Measurements from ENCODE around the gene FUT3. TPM values are rescaled to one million over a fixed set of nuclear protein-coding genes. Genes with fewer than 3 reads are reported as not detected.

FUT3 gene
- total and polyA plus RNA-seq, 4 donors, result 1.5 to 31.4 (median 18.2) TPM

- WGBS, 2 donors, result 56 to 60% methylated on average over 37 of the region's 37 CpGs
- TF ChIP-seq, protein P1, sequence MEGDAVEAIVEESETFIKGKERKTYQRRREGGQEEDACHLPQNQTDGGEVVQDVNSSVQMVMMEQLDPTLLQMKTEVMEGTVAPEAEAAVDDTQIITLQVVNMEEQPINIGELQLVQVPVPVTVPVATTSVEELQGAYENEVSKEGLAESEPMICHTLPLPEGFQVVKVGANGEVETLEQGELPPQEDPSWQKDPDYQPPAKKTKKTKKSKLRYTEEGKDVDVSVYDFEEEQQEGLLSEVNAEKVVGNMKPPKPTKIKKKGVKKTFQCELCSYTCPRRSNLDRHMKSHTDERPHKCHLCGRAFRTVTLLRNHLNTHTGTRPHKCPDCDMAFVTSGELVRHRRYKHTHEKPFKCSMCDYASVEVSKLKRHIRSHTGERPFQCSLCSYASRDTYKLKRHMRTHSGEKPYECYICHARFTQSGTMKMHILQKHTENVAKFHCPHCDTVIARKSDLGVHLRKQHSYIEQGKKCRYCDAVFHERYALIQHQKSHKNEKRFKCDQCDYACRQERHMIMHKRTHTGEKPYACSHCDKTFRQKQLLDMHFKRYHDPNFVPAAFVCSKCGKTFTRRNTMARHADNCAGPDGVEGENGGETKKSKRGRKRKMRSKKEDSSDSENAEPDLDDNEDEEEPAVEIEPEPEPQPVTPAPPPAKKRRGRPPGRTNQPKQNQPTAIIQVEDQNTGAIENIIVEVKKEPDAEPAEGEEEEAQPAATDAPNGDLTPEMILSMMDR (IDR thresholded peaks at IDR 0.05; ENCODE audit: control extremely low read depth, extremely low read depth), result no peak
- Histone ChIP-seq H3K9me3 (ENCODE audit: control insufficient read depth in 4 of 4, insufficient read depth in 3 of 4, low read length in 3 of 4) (peaks cover 0 to 3% (median 0%) of the 10 kb centered on the region in 4 donors), H3K27ac (ENCODE audit: low read depth in 1 of 2, low read length in 1 of 2) (no peak overlapping the region), H3K9ac (ENCODE audit: insufficient read depth in 1 of 2, low read length in 2 of 2) (no peak overlapping the region), H3K27me3 (ENCODE audit: control insufficient read depth in 3 of 3, insufficient read depth in 3 of 3, low read length in 2 of 3) (peaks cover 0 to 8% (median 3%) of the 10 kb centered on the region in 3 donors), H3K4me3 (no peak overlapping the region), H3K36me3 (ENCODE audit: control insufficient read depth in 4 of 4, insufficient read depth in 4 of 4, low read length in 4 of 4) (no peaks in the 10 kb centered on the region), H3K4me1 (ENCODE audit: control insufficient read depth in 5 of 5, insufficient read depth in 5 of 5, low read length in 5 of 5) (peaks cover 0 to 5% (median 4%) of the 10 kb centered on the region in 5 donors)
- ATAC-seq (ENCODE audit: insufficient read depth, low FRiP score) (no peak), DNase-seq (no peak)
Measured at GRCh38 chr19:5799247-5800241, 51.7 kb downstream of the FUT3 start.

DNA sequence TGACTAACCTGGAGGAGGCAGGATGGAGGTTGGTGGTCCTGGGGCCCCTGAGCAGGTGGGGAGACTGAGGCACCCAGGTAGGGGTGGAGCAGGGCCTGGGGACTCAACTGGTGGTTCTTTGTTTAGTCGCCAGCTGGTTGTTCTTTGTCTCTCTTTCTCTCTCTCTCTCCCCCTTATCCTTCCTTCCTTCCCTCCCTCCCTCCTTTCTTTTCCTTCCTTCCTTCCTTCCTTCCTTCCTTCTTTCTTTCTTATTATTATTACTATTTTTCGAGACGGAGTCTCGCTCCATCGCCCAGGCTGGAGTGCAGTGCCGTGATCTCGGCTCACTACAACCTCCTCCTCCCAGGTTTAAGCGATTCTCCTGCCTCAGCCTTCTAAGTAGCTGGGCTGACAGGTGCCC is 53.0 kb downstream of the FUT3 start:
- H3K27me3 ChIP-seq (ENCODE audit: control insufficient read depth in 3 of 3, insufficient read depth in 3 of 3, low read length in 2 of 3), result peaks cover 0 to 4% (median 3%) of the 10 kb centered on the region in 3 donors
- TF ChIP-seq, protein P1 (IDR thresholded peaks at IDR 0.05; ENCODE audit: control extremely low read depth, extremely low read depth), result no peak
- peaks cover 0 to 3% (median 0%) of the 10 kb centered on the region in 4 donors for H3K9me3 ChIP-seq (ENCODE audit: control insufficient read depth in 4 of 4, insufficient read depth in 3 of 4, low read length in 3 of 4)
- ATAC-seq (ENCODE audit: insufficient read depth, low FRiP score), result no peak
- 78 to 81% methylated on average over 8 of the region's 8 CpGs for WGBS, 2 donors
- H3K4me1 ChIP-seq (ENCODE audit: control insufficient read depth in 5 of 5, insufficient read depth in 5 of 5, low read length in 5 of 5), result no peaks in the 10 kb centered on the region
- H3K4me3 ChIP-seq, result no peak overlapping the region
- no peak overlapping the region for H3K9ac ChIP-seq (ENCODE audit: insufficient read depth in 1 of 2, low read length in 2 of 2)
- DNase-seq, result no peak
- H3K36me3 ChIP-seq (ENCODE audit: control insufficient read depth in 4 of 4, insufficient read depth in 4 of 4, low read length in 4 of 4), result no peaks in the 10 kb centered on the region
- H3K27ac ChIP-seq (ENCODE audit: low read depth in 1 of 2, low read length in 1 of 2), result no peak overlapping the region

GRCh38 chr19:5795382-5795919 is 55.8 kb downstream of the FUT3 start:
- no peak overlapping the region for H3K9ac ChIP-seq (ENCODE audit: insufficient read depth in 1 of 2, low read length in 2 of 2)
- H3K27me3 ChIP-seq (ENCODE audit: control insufficient read depth in 3 of 3, insufficient read depth in 3 of 3, low read length in 2 of 3), result no peaks in the 10 kb centered on the region
- H3K4me3 ChIP-seq, result no peak overlapping the region
- H3K36me3 ChIP-seq (ENCODE audit: control insufficient read depth in 4 of 4, insufficient read depth in 4 of 4, low read length in 4 of 4), result no peaks in the 10 kb centered on the region
- WGBS, 2 donors, result 90 to 94% methylated on average over 7 of the region's 7 CpGs
- H3K4me1 ChIP-seq (ENCODE audit: control insufficient read depth in 5 of 5, insufficient read depth in 5 of 5, low read length in 5 of 5), result no peaks in the 10 kb centered on the region
- peaks cover 0 to 3% (median 0%) of the 10 kb centered on the region in 4 donors for H3K9me3 ChIP-seq (ENCODE audit: control insufficient read depth in 4 of 4, insufficient read depth in 3 of 4, low read length in 3 of 4)
- DNase-seq (no peak), ATAC-seq (ENCODE audit: insufficient read depth, low FRiP score) (no peak)
- H3K27ac ChIP-seq (ENCODE audit: low read depth in 1 of 2, low read length in 1 of 2), result no peak overlapping the region
- TF ChIP-seq, protein P1 (IDR thresholded peaks at IDR 0.05; ENCODE audit: control extremely low read depth, extremely low read depth), result no peak
